IPS-NIHi11 (cell line): ENCODE data around the gene IFNA13.
A peak's percentile ranks its signal among the peaks of the same experiment; 100 is the strongest.
"Not testable (repeated sequence)": the region's sequence is repeated elsewhere in the genome, so short reads cannot be mapped to it uniquely, and the experiment has no call there.

Experiments used
- DNase-seq: peaks from one replicate; pipeline ENCODE4 v3.0.0; 2012; ENCODE audit warnings: mixed read lengths, low spot score

The IFNA13 gene

DNA sequence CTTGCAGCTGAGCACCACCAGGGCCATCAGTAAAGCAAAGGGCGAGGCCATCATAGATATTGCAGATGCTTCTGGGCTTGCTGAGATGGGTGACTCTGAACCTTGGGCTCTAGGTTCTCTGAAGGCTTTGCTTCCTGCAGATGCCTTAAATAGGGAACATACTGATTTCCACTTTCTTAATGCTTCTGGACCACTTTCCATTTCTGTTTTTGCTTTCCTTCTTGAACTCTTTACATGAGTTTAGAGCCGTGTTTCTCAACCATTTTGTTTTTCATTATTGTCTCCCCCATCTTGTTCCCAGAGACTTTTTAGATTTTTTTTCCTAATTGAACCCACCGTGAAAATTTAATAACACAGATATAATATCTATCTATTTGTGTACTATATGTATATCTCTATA is at the start of gene IFNA13:
IFNA13 (minus strand) TSS at position 101 of the 400 bp plus-strand sequence; CDS start at position 54, 47 bp downstream.
- no peak for DNase-seq

DNA sequence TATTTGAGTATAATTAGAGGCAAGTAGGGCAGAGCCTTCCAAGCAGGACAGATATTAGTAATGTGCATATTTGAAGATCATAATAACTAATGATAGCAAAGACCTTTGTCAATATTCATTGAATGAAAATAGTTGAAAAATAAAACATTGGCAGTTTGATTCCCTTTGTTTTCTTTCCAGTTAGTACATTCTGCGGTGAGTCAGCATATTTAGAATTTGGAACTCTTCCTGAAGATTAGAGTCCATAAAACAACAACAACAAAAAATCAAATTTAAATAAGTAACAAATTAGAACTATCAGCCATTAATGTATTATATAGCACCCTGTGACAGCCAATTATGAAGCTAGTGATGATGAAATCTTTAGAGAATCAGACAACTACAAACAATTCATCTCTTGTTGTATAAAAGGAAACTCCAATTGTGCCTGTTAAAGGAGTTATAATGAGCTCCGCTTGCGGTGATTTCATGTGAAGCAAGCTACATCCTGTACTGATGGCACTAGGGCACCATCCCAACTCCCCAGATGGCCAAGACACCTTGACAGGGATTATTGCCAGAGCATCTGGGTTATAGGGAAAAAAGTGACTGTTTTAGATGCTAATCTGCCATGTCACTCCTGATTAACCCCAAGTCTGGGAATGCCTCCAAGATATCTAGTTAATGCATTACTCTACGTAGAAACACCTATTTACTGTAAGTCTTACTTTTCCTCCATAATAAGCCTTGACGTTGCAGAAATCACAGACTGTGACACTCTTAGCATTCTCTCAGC is 47.8 kb upstream of the IFNA13 start:
- DNase-seq, result no peak

DNA sequence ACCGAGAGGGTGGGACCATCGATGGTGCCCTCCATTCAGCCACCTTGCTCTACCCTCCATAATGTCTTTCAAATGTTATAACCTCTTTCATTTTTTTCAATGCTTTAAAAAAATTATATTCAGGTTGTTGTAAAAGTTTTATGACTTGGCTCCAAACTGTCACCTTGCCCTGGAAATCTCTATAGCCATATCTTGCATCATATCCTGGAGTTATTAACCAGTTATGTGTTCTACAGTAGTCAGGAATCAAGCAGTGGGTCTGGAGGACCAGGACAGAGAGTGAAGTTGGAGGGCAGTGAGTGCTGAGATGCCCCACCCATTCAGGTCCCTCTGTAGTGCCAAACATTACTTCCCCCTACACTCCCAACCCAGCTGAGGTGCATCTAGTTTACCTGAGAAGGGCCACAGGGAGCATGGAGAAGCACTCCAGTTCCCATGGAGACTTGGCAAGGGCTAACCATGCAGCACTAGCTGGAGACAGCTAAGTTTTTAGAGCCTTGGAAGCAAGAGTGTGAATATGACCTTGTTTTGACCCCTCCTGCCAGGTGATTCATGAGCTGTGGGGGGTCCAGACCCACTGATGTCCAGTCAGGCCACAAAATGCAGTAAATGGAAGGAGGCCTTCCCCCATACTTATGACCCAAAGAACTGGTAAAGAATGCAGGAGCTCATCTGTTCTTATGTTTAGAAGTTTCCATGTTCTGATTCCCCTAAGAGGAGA is 46.5 kb upstream of the IFNA13 start:
- no peak for DNase-seq

DNA sequence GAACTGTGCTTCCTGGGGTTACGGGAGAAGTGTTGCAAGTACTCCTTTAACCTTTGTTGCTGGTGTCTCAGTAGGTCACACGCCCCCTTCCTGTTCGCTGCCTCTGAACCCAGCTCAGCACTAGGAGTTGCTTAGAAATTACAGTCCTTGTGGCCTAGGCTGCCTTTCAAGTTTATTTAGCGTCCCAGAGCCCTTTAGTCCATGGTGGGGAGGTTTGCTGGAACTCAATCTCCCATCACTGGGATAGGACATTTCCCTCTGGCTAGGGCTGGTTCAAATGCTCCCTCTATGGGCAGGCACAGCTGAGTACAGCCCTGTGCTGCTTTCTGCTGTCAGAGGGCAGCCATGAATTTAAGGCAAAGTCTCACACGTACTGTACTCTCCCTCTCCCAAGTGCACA is 45.8 kb upstream of the IFNA13 start:
- DNase-seq, result no peak

DNA sequence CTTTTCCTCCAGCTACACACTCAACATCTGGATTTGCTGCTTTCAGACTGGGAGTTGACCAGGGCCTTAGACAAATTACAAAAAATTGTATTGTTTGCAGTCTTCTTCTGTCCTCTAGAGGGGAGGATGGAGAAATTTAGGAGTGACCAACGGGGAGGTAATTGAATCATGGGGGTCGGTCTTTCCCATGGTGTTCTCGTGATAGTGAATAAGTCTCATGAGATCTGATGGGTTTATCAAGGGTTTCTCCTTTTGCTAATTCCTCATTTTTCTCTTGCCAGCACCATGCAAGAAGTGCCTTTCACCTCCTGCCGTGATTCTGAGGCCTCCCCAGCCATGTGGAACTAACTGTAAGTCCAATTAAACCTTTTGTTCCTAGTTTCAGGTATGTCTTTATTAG is 45.3 kb upstream of the IFNA13 start:
- DNase-seq, result no peak

DNA sequence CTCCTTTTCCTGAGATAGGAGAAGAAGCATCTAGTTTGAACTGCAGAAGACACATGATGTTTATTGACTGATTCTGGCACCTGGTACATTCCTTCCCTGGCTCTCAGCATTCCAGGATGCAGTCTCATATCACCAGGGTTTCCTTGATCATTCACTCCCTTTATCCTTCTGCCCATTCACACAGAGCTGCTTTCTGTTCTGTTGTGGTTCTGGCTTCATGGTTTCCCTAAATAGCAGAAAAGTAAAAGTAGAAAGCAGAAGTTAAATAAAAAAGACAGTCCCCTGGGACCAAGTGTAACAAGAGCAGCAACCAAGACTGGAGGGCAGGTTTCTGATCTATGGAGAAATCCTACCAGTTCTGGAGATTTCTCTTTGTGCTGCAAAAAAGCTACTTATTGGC is 44.2 kb upstream of the IFNA13 start:
- no peak for DNase-seq

DNA sequence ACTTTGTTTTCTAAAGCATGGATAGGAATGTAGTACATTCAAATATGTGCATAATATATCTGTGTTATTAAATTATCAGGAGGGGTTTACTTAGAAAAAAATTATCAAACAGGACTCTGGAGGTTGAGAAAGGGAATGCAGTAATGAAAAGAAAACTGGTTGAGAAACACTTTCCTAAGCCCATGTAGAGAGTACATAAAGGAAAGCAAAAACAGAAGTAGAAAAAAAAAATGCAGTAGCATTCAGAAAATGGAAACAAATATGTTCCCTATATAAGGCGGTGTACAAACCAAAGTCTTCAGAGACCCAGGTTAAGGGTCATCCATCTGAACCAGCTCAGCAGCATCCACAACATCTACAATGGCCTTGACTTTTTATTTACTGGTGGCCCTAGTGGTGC is 41.0 kb upstream of the IFNA13 start, which contains the start of gene IFNA8:
IFNA8 (plus strand) TSS at position 301 of the 400 bp plus-strand sequence; CDS start at position 361, 60 bp downstream.
- no peak for DNase-seq

DNA sequence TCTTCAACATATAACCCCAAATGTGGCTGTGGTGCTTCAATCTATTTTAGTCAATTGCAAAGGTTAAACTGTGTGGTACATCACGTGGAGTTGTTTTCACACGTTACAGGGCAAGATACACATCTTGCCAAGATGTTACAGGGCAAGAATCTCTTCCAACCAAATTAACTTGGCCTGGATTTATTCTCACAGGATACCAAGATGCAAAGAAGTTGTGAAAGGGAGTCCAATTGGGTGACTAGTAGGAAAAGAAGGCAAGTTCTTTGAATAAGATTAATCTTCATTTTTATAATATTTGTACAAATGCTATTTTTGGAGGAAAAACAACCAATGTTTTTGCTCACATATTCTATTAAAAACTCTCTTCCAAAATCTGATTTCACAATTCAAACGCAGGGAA is 36.3 kb upstream of the IFNA13 start:
- no peak for DNase-seq

DNA sequence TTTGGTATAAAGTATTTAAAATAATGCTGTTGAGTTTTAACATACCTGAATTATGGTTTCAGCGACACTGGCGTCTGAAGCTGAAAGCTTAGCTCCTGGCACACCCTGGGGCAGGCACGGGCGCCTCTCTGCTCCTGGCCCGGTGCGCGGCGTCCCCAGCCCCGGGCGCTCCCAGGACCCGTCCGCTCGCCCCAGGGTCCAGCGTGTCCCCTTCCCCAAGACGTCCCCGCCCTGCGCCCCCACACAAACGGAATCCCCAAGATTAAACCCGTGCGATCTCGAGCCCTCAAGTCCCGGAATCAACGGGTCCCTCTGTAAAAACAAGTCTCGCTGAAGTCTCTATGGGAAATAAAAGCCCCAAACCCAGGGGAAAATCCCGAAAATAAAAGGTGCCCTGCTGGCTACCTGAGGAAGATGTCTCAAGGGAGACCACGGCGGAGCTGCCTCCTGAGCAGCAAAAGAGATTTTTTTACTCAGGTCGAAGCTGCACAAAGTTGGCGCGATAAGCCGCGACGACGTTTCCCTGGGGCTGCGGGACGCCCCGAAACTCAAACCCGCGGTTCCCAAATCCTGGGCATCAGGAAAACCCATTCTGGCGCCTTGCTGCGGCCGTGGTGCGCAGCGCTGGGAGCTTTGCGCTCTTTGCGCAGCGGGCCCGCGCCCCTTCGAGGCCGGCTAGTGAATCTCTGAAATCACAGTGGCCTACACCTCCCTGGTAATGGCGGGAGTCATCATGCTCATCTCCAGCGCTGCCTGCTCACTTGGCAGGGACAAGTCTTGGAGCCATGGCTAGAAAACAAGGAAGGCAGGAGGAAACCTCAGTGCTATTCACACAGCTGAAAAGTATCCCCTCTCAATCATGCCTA is 34.8 kb upstream of the IFNA13 start:
- DNase-seq, result peak; percentile 59

DNA sequence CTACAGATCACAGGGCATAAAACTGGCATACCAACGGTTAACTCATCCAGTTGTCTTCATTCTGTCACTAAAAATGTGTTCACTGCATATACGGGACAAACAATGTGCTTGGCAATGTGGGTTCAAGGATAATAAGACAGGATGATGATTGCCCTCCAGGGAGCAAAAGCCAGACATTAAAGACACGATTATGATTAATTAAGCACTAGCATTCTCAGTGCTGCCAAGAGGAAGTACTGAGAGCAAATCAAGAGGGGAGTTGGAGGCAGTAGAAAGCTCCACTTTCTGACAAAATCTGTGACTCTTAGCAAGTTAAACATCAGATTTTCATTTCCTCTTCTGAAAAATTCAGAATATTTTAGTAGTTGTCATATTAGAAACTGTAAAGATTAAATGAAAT is 32.1 kb upstream of the IFNA13 start:
- DNase-seq, result no peak

DNA sequence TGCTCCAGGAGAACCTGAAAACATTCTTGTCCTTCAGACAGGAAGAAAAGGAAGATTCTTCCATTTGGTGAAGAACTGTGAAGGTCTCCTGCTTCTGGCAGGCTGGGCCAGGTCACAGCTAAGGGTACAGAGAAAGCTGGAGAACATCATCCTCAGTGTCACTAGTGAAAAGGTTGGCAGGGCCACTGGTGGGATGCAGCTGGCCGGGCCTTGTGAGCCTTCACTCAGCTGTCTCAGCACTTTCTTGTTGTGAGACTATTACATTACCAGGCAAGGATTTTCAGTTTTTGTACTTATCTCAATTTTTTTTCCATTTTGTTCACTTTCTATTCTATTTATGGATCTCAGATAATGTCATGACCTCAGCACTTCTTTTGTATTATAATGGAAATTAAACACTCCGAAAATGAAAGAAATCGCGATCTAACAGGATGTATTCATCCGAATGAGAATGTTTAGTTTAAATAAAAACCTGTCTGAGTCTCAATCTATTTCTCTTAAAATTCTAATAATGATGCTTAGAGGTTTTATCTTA is 31.2 kb upstream of the IFNA13 start:
- DNase-seq, result no peak

DNA sequence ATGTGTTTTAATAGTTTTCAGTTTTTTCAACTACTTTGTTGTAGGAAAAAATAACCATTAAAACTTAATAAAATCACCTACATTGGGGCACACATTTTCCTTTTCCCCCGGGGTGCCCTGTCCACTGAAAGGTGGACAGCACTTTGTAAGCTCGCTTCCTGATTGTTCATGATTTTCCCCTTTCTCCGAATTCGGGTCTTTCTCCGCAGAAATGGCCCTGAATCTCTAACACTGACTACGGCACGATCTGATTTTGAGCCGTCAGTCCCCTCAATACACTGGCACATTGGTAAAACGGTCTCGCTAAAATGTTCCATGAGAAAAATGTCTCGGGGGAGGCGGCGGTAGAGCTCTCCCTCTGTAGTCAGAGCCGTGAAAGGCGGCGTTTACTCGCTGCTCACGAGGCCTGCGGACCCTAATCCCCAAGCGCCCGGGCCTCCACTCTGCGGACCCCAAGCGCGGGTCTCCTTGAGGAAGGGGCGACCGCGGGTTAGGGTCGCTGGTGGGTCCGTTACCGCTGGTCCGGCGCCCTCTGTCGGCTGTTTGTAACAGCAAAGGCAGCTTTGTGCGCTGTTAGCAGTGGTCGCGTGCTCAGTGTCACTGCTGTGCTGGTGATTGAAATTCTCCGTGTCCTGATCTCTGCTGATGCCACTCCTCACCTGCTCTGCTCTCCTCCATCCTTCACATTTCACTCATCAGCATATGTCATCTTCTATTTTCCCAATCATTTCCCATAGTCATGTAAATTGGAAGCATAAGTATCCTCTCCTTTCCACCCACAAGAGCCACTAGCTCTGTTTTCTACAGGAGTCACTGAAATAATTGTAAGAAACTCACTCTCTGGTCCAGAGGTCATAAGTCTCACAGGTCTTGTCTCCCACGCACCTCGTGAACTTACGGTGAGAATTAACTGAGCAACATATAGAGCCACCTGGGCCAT is 28.2 kb upstream of the IFNA13 start:
- DNase-seq, result peak; percentile 55

DNA sequence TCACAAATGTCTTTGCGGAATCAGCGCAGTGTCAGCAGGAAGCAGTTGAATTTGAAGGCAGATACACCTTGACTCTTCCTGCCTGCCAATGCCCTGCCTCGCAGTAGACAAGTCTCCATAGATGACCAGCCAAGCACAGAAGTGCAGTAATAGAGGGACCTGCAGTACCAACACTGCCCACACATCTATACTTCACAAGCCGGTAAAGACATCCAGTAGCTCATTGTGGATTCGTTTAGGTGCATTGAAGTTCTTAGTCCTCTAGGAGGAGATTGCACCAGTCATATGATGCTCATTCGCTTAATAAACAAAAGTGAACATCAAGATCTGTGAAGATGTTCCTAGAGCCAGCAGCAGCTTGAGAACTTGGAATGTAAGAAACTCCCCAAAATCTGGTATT is 24.4 kb upstream of the IFNA13 start:
- DNase-seq, result peak; percentile 22

DNA sequence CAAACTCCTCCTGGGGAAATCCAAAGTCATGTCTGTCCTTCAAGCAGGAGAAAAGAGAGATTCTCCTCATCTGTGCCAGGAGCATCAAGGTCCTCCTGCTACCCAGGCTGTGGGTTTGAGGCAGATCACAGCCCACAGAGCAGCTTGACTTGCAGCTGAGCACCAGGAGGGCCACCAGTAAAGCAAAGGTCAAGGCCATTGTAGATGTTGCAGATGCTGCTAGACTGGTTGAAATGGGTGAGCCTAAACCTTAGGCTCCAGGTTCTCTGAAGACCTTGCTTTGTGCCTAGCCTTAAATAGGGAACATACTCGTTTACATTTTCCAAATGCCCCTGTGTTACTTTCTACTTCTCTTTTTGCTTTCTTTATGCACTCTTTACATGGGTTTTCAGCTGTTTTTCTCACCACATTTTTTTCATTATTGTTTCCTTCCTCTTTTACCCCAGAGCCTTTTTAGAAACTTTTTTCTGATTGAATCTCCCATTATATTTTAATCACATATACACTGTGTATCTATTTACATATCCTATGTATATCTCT is 17.3 kb upstream of the IFNA13 start, which contains the start of gene IFNA2:
IFNA2 (minus strand) TSS at position 268 of the 540 bp plus-strand sequence; CDS start at position 199, 69 bp downstream.
- no peak for DNase-seq

DNA sequence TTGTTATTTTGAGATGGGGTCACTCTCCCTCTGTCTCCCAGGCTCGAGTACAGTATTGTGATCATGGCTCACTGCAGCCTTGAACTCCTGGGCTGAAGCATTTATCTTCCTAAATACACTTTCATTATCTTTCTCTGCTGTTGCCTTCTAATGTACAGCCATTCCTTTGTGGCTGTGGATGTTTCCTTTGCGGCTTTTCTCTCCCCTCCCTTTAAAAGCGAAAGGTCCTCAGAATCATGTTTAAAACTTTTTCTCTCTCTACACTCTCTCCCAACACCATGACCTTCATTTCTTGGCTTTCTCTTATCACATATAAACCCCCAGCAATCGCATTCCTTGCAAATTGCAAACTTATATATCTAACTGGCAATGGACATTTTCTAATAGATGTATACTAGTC is 15.8 kb upstream of the IFNA13 start:
- DNase-seq, result no peak

DNA sequence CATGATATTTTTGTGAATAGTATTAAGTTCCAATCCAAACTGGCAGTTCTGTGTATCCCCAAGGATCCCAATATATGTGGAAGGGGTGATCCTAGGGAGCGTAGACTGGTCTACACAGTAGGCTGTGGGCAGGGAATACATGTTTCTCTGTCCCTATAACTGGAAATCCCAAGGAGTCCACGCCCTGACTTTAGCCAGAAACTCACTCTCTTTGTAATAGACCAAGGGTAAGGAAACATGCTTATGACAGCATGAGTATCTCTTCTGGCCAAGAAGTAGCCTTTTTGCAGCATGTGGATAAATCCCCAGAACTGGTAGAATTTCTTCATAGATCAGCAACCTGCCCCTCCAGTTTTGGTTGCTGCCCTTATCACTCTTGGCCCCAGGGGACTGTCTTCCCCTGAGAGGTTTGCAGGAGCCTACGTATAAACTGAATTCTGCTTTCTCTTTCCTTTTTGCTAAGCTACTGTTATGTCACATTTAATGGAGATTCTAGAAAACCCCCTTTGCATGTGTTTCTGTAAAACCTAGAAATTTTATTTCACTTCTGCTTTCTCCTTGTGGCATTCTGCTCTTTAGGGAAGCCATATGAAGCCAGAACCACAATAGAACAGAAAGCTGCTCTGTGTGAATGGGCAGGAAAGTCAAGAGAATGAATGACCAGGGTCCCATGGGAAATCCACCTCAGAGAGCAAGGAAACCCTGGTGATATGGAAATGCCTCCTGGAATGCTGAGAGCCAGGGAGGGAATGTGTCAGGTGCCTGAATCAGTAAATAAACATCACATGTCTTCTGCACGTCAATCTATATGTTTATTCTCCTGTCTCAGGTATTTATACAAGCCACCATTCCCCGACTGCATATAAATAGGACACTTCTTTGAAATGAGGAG is 13.8 kb upstream of the IFNA13 start:
- peak; percentile 8 for DNase-seq

DNA sequence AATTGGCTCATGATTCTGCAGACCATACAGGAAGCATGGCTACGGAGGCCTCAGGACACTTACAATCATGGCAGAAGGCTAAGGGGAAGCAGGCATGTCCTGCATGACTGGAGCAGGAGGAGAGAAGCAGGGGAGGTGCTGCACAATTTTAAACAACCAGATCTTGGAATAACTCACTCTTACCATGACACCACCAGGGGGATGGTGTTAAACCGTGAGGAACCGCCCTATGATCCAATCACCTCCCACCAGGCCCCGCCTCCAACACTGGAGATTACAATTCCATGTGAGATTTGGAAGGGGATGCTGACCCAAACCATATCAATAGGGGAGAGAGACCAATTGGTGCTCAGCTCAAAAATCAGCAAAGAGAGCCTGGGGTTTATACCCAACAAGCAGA is 3.6 kb upstream of the IFNA13 start:
- DNase-seq, result not testable (repeated sequence)

DNA sequence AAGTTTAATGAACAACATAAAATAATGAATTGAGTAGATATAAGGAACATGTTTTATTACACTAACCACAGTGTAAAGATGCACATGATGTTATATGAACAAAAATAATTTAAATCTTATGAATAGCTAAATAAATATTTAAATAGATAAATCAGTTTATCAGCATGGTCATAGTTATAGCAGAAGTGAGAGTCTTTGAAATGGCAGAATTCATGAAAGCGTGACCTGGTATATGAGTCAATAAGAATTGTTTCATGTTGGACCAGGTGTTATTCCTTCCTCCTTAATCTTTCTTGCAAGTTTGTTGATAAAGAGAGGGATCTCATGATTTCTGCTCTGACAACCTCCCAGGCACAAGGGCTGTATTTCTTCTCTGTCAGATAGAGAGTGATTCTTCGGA is 688 bp downstream of the IFNA13 start:
- not testable (repeated sequence) for DNase-seq

DNA sequence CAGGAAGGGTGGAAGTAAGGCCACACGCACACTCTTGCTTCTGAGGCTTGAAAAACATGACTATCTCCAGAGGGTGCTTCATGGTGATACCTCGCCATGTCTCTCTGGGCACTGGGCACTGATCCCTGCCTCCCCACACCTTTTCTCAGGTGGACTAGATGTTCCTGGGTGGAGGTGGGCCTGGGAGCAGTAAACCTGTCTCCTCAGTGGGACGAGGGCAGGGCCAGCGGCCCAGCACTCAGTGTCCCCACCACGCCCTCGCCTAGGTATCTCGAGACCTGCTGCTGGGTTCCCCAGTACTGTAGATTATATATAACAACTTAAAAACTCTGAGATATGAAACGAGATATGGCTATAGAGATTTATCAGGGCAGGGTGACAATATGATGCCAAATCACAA is 5.6 kb downstream of the IFNA13 start:
- DNase-seq, result no peak
